ENCODE results near the gene CAMK2D. TPM values are rescaled to one million over a fixed set of nuclear protein-coding genes. Genes with fewer than 3 reads are reported as not detected.

CAMK2D gene
- total RNA-seq, 4 donors from 2014 or later = 62.0 to 122 (median 85.1) TPM

- TF ChIP-seq CTCF (IDR thresholded peaks at IDR 0.05; ENCODE audit: low read depth) = no peak
These were observed 99.0 kb downstream of the CAMK2D start for GRCh38 chr4:113662581-113662980.

- TF ChIP-seq CTCF (IDR thresholded peaks at IDR 0.05; ENCODE audit: low read depth) = no peak
These were observed 102.4 kb downstream of the CAMK2D start for GRCh38 chr4:113659127-113659526.

- no peak for TF ChIP-seq CTCF (IDR thresholded peaks at IDR 0.05; ENCODE audit: low read depth)
These were observed 103.8 kb downstream of the CAMK2D start for GRCh38 chr4:113657586-113658233.

- no peak for TF ChIP-seq CTCF (IDR thresholded peaks at IDR 0.05; ENCODE audit: low read depth)
These were observed 107.7 kb downstream of the CAMK2D start for GRCh38 chr4:113653871-113654270.

GRCh38 chr4:113646442-113646822 is 115.1 kb downstream of the CAMK2D start:
- TF ChIP-seq CTCF (IDR thresholded peaks at IDR 0.05; ENCODE audit: low read depth) = no peak

- TF ChIP-seq CTCF (IDR thresholded peaks at IDR 0.05; ENCODE audit: low read depth) = no peak
These were observed 115.6 kb downstream of the CAMK2D start for GRCh38 chr4:113645771-113646441.

- TF ChIP-seq CTCF (IDR thresholded peaks at IDR 0.05; ENCODE audit: low read depth) = no peak
These were observed 116.2 kb downstream of the CAMK2D start for GRCh38 chr4:113645288-113645687.
